Astrocyte (in vitro differentiated cells and primary cell): ENCODE measurements around the gene PEMT. TPM values are rescaled to one million over a fixed set of nuclear protein-coding genes. Genes with fewer than 3 reads are reported as not detected.

Source experiments
- DNase-seq: peaks from one replicate; pipeline ENCODE4 v3.0.0-alpha.2; 2010; ENCODE audit warnings: low read depth
- FAIRE-seq: peaks from 2 replicates; lab custom pipeline; 2011; peaks lifted over from hg19 to GRCh38; lab: Jason Lieb, UNC
- H2AFZ ChIP-seq: 2 replicates; pipeline ENCODE4 v1.6.0; 2012; ENCODE audit warnings: low read depth, low read length, inconsistent platforms
- H3K27ac ChIP-seq: 2 replicates; pipeline ENCODE4 v1.5.1; 2011; ENCODE audit warnings: low read depth, low read length, inconsistent platforms
- H3K27me3 ChIP-seq: 2 replicates; pipeline ENCODE4 v1.6.0; 2011; ENCODE audit warnings: low read length, inconsistent platforms; ENCODE audit not compliant: insufficient read depth
- H3K36me3 ChIP-seq: 2 replicates; pipeline ENCODE4 v1.5.1; 2011; ENCODE audit warnings: low read length, inconsistent platforms; ENCODE audit not compliant: insufficient read depth
- H3K4me1 ChIP-seq: 2 replicates; pipeline ENCODE4 v1.5.1; 2011; ENCODE audit warnings: low read length, inconsistent platforms; ENCODE audit not compliant: insufficient read depth
- H3K4me2 ChIP-seq: 2 replicates; pipeline ENCODE4 v1.6.0; 2012; ENCODE audit warnings: low read length, inconsistent platforms
- H3K4me3 ChIP-seq: 2 replicates; pipeline ENCODE4 v1.5.1; 2011; ENCODE audit warnings: low read depth, mild to moderate bottlenecking, low read length, inconsistent platforms; ENCODE audit not compliant: insufficient read depth
- H3K79me2 ChIP-seq: 2 replicates; pipeline ENCODE4 v1.6.0; 2012; ENCODE audit warnings: mild to moderate bottlenecking, low read length, inconsistent platforms; ENCODE audit not compliant: insufficient read depth
- H3K9ac ChIP-seq: 2 replicates; pipeline ENCODE4 v1.6.0; 2012; ENCODE audit warnings: mild to moderate bottlenecking, low read length, inconsistent platforms
- H3K9me3 ChIP-seq: 2 replicates; pipeline ENCODE4 v1.5.1; 2012; ENCODE audit warnings: low read depth, mild to moderate bottlenecking, low read length, inconsistent platforms; ENCODE audit not compliant: insufficient read depth
- H4K20me1 ChIP-seq: 2 replicates; pipeline ENCODE4 v1.6.0; 2012; ENCODE audit warnings: low read length, inconsistent platforms; ENCODE audit not compliant: insufficient read depth
- H3K27ac Mint-ChIP-seq: one replicate; pipeline ENCODE4 v1.8.0; 2021; ENCODE audit warnings: mild to moderate bottlenecking, mixed read lengths; ENCODE audit not compliant: unreplicated experiment
- H3K27me3 Mint-ChIP-seq: one replicate; pipeline ENCODE4 v1.8.0; 2021; ENCODE audit warnings: low read depth, mixed read lengths; ENCODE audit not compliant: unreplicated experiment
- H3K36me3 Mint-ChIP-seq: one replicate; pipeline ENCODE4 v1.8.0; 2021; ENCODE audit warnings: low read depth, mixed read lengths; ENCODE audit not compliant: unreplicated experiment
- H3K4me1 Mint-ChIP-seq: one replicate; pipeline ENCODE4 v1.8.0; 2021; ENCODE audit warnings: low read depth, mixed read lengths; ENCODE audit not compliant: unreplicated experiment
- H3K4me3 Mint-ChIP-seq: one replicate; pipeline ENCODE4 v1.8.0; 2021; ENCODE audit warnings: mild to moderate bottlenecking, moderate library complexity, mixed read lengths; ENCODE audit not compliant: unreplicated experiment
- H3K9me3 Mint-ChIP-seq: one replicate; pipeline ENCODE4 v1.8.0; 2021; ENCODE audit warnings: mild to moderate bottlenecking, mixed read lengths; ENCODE audit not compliant: unreplicated experiment
- EZH2 ChIP-seq: IDR thresholded peaks from 2 replicates; pipeline ENCODE4 v1.6.1; 2012; ENCODE audit warnings: mild to moderate bottlenecking, low read length, inconsistent platforms; ENCODE audit not compliant: insufficient read depth
- total RNA-seq: library from RNA; stranded (reverse); gene quantifications from 2 replicates; pipeline ENCODE4 v1.2.1, GENCODE V29; 2021
- TF ChIP-seq, protein P1 (sequence below): IDR thresholded peaks from 2 replicates; pipeline ENCODE4 v1.5.1; 2011; ENCODE audit warnings: low read depth, mild to moderate bottlenecking, inconsistent platforms, low read length, moderate library complexity; ENCODE audit not compliant: insufficient read depth

The PEMT gene
- total RNA-seq, 1 donor from 2014 or later: 19.5 TPM

GRCh38 chr17:17479209-17479608, 112.3 kb downstream of the PEMT start:
- Mint-ChIP-seq H3K27me3 (no peaks in the 10 kb centered on the region), H3K4me1 (peaks cover 6% of the 10 kb centered on the region), H3K36me3 (peaks cover 7% of the 10 kb centered on the region), H3K4me3 (no peak overlapping the region), H3K9me3 (no peaks in the 10 kb centered on the region), H3K27ac (no peak overlapping the region)
- peak; percentile 9 for DNase-seq
- Histone ChIP-seq H3K27ac (no peak overlapping the region), H3K4me2 (no peak overlapping the region), H3K9ac (no peak overlapping the region), H3K27me3 (no peaks in the 10 kb centered on the region), H3K4me1 (peaks cover 10% of the 10 kb centered on the region), H4K20me1 (peaks cover 36% of the 10 kb centered on the region), H3K4me3 (no peak overlapping the region), H3K36me3 (no peaks in the 10 kb centered on the region), H2AFZ (no peak overlapping the region), H3K79me2 (peaks cover 68% of the 10 kb centered on the region), H3K9me3 (no peaks in the 10 kb centered on the region)
- no peak for TF ChIP-seq EZH2
- TF ChIP-seq, protein P1, sequence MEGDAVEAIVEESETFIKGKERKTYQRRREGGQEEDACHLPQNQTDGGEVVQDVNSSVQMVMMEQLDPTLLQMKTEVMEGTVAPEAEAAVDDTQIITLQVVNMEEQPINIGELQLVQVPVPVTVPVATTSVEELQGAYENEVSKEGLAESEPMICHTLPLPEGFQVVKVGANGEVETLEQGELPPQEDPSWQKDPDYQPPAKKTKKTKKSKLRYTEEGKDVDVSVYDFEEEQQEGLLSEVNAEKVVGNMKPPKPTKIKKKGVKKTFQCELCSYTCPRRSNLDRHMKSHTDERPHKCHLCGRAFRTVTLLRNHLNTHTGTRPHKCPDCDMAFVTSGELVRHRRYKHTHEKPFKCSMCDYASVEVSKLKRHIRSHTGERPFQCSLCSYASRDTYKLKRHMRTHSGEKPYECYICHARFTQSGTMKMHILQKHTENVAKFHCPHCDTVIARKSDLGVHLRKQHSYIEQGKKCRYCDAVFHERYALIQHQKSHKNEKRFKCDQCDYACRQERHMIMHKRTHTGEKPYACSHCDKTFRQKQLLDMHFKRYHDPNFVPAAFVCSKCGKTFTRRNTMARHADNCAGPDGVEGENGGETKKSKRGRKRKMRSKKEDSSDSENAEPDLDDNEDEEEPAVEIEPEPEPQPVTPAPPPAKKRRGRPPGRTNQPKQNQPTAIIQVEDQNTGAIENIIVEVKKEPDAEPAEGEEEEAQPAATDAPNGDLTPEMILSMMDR: no peak
- no peak for FAIRE-seq

DNA sequence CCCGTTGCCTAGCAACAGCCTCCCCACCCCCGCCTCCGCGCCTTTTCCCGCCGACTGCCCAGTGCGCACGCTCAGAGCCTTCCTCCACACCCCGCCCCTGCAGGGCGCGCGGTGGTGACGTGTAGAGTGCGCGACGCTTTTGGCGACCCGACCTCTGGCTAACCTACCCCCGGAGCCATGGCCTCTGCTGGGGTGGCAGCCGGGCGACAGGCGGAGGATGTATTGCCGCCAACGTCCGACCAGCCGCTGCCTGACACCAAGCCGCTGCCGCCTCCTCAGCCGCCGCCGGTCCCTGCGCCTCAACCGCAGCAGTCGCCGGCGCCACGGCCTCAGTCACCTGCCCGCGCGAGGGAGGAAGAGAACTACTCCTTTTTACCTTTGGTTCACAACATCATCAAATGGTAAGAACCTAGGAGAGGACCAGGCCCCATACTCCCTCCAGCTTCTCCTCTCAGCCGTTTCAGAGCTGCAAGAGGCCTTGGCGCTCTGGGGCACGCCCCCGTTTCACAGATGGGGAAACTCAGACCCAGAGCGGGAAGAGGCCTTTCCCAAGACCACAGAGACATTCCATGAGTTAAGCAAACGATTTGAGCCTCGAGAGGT, 114.5 kb downstream of the PEMT start, which contains the start of gene MED9:
TSS of gene MED9 (plus strand) at position 136 of the 603 bp plus-strand sequence. CDS start at position 178, 42 bp downstream.
- Histone ChIP-seq H3K9me3 (no peaks in the 10 kb centered on the region), H4K20me1 (peaks cover 19% of the 10 kb centered on the region), H3K4me2 (peak within 1 kb of the TSS; percentile 95), H3K27me3 (peaks cover 3% of the 10 kb centered on the region), H3K79me2 (peaks cover 51% of the 10 kb centered on the region), H3K36me3 (no peaks in the 10 kb centered on the region), H3K9ac (peak within 1 kb of the TSS; percentile 98), H3K4me1 (peaks cover 10% of the 10 kb centered on the region), H3K27ac (peak within 1 kb of the TSS; percentile 90), H3K4me3 (peak within 1 kb of the TSS; percentile 92), H2AFZ (peak within 1 kb of the TSS; percentile 99)
- Mint-ChIP-seq H3K27ac (peak within 1 kb of the TSS; percentile 86), H3K4me1 (peaks cover 6% of the 10 kb centered on the region), H3K4me3 (peak within 1 kb of the TSS; percentile 95), H3K9me3 (no peaks in the 10 kb centered on the region), H3K27me3 (no peaks in the 10 kb centered on the region), H3K36me3 (peaks cover 7% of the 10 kb centered on the region)
- DNase-seq (peak; percentile 75), FAIRE-seq (no peak)
- no peak for TF ChIP-seq EZH2
- TF ChIP-seq, protein P1: no peak

DNA sequence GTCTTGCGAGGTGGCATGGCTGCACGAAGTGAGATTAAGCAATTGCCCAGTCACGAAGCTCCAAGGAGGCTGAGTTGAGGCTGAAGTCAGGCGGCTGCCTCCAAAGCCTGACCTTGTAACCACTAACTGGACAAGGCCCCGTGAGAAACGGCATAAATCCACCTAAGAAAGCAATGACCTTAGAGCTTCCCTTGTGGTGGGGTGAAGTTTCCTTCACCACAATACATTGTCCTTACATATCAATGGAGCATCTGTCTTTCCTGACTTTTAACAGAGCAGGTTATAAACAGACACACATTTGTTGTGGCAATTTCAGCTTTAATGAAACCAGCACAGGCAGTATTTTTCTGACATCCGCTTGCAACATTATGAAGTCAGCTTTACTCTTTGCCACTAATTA, 117.2 kb downstream of the PEMT start:
- Histone ChIP-seq H3K9me3 (no peaks in the 10 kb centered on the region), H3K4me2 (no peak overlapping the region), H3K9ac (no peak overlapping the region), H3K79me2 (peaks cover 24% of the 10 kb centered on the region), H3K4me1 (peaks cover 10% of the 10 kb centered on the region), H3K4me3 (no peak overlapping the region), H4K20me1 (no peaks in the 10 kb centered on the region), H3K27me3 (peaks cover 11% of the 10 kb centered on the region), H2AFZ (no peak overlapping the region), H3K27ac (no peak overlapping the region), H3K36me3 (no peaks in the 10 kb centered on the region)
- FAIRE-seq (no peak), DNase-seq (no peak)
- TF ChIP-seq EZH2: no peak
- TF ChIP-seq, protein P1: no peak
- H3K27me3 Mint-ChIP-seq: peaks cover 7% of the 10 kb centered on the region
- no peaks in the 10 kb centered on the region for H3K36me3 Mint-ChIP-seq
- no peak overlapping the region for H3K4me3 Mint-ChIP-seq
- no peaks in the 10 kb centered on the region for H3K9me3 Mint-ChIP-seq
- H3K27ac Mint-ChIP-seq: no peak overlapping the region
- H3K4me1 Mint-ChIP-seq: peaks cover 6% of the 10 kb centered on the region
